Epidermal melanocyte (primary cell): ENCODE data around the gene DUSP7.
A peak's percentile ranks its signal among the peaks of the same experiment; 100 is the strongest.
"Not testable (repeated sequence)": the region's sequence is repeated elsewhere in the genome, so short reads cannot be mapped to it uniquely, and the experiment has no call there.

Experiments
- DNase-seq: peaks from one replicate; pipeline ENCODE4 v3.0.0; 2011; ENCODE audit warnings: low spot score; ENCODE audit not compliant: insufficient read length

Gene DUSP7

DNA sequence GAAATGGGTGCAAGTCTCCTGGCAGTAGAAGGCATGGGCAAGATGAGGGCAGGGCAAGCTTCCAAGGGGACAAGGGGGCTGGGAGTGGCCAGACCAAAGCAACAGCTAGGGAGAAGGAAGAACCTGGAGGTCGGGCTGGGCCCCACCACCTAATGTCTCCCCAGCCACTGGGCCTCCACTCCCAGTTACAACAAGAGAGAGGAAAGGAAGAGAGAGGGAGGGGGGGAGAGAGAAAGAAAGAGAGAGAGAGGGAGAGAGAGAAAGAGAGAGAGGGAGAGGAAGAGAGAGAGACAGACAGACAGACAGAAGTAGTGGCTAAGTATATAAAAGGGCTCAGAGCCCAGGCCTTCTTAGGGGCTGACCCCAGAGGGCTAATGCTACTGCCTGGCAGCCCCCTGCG, 6.9 kb downstream of the DUSP7 start:
- DNase-seq = no peak

DNA sequence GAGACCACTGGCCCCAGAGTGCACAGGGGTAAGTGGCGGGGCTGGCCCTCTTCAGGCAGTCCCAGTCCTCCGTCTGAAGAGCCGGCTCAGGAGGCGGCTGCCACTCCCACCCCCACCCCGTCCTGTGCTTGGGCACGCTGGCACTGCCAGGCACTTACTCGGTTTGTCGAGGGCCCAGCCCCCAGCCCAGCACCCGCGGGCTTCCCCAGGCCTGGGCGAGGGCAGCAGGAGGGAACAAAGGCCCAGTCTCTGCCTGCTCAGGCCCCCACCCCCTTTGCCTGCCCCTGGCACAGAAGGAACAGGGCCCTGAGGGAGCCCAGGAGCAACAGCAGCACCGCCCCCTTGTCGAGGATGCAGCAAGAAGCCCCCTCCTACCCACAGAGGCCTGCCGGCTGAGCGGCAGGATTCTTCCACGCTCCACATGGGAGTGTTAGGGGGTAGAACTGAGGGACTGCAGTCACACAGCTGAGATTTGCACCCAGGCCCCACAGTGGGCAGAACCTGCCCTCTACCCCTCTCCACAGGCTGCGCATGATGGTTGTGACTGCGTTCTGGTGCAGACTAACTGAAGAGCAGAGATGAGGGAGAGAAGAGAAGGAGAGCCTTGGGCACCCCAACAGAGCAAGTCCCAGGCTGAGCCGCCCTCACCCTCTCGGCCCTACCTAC, 8.9 kb downstream of the DUSP7 start:
- DNase-seq = no peak

DNA sequence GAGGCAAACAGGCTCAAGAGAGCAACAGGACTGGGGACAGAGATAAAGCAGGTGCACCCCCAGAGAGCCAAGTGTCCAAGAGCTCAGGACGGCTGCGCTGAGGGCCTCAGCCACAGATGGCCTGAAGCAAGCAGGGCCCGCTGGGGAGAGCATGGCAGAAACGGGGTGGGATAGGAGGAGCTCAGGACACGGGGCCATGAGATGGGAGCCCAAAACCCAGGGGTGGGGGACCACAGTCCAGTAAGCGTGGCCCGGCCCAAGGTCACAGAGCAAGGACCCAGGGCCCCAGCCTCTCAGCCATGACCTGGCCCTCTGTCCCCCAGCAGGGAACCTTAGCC, 9.5 kb downstream of the DUSP7 start:
- no peak for DNase-seq

DNA sequence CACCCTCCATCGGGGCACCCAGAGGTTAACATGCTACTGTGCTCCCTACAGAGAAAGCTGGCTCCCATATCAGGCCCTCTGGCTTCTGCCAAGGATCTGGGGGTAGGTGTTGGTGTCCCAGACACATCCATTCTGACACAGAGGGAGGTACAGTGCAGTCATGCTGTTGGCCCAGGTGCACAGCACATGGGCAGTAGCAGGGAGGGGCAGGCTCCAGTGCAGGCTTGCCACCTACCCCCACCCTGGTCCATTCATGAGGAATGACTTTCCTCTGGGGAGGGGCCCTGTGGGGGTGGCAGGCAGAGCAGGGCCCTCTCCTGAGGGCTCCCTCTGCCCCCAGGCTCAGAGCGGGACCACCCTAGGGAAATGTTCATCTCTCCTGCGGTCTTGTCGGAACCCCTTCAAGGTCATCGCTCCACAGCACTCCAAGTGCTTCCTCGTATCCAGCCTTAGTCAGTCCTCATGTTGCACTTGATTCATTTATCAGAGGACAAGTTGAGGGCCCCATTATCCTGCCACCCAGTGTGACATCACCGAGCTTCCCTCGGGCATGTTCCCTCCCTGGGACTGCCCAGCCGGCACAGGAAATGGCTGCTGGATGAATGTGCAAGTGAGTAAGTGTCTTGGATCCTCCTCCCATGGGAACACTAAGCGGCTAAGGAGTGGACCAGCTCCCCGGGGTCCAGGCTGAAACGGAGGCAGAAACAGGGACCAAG, 10.0 kb downstream of the DUSP7 start:
- peak; percentile 89 for DNase-seq

DNA sequence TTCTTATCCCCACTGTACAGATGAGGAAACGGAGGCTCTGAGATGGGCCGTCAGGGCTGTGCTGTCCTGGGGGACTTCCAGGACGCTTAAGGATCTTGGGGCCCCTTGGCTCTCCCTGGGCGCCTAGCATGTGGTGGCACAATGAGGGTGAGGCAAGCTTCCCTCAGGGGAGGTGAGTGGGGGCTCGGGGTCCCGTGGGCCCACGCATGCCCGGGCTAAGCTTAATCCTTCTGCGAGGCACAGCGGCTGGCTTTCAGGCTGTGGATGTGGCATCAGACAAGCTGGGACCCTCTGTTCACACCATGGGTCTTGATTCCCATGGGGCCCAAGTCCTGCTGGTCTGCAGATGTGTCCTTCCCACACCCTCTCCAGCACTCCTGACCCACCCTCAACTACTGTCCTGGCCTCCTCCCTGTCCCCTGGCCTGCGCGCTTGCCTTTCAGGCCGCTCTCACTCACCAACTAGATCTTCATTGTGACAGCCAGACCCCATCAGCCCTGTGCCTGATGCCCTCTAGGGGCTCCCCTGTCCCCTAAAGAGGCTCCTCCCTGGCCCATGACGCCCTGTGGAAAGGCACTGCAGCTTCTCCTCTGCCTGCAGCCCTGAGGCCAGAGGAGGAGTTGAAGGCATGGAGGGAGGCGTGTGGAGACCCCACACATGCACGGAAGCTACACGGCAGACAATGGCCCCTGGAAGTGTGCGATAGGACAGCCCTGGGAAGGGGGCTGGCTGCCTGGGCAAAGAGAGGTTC, 11.3 kb downstream of the DUSP7 start:
- no peak for DNase-seq

DNA sequence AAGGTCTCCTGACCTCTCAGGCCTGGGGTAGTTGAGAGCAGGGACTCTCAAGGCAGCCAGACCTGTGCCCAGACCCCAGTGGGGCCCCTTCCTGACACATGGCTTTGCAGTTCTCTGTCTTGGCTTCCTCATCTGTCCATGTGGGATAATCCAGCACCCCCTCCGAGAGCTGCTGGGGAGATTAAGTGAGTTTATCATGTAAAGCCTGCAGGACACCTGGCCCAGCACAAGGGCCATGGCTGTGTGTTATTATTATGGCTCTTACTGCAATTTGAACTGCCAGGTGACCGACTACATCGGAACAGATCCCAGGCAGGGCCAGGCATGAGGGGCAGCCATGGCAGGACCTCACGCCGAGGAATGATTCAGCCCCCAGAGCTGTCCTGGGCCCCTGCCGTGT, 12.6 kb downstream of the DUSP7 start:
- no peak for DNase-seq

DNA sequence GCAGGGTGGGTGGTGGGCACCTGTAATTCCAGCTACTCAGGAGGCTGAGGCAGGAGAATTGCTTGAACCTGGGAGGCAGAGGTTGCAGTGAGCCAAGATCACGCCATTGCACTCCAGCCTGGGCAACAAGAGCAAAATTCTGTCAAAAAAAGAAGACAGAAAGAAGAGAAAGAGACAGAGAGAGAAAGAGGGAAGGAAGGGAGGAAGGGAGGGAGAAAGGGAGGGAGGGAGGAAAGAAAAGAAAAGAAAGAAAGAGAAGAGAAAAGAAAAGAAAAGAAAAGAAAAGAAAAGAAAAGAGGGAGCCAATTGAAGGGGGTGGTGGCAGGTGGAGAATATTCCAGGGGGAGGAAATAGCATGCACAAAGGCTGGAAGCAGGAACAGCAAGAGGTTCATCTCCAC, 13.3 kb downstream of the DUSP7 start:
- DNase-seq = not testable (repeated sequence)

DNA sequence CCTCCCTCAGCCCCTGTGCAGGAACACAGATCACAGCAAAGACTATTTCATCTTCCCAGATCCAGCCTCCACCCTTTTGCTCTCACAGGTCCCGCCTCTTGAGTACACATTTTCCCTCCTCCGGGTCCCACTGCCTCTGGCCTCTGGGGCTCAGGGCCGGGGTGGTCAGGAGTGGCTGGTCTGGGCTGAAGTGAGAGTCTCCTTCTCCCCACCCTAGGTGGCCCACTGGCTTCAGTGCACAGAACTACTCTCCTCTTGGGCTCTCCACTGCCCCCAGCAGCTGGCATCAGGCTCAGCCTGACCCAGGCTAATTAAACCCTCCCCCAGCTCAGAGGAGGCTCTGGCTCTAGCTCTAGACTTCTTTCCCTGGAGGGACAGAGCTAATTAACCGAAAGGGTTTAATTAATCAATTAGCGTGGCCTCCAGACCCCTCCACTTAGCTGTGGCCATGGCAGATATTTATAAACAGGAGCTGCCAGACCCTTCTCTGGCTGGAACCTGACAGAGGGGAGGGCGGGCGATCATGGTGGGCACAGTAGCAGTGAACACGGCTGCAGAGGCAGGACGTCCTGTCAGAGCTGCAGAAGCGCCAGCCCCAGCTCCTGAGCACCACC, 15.1 kb downstream of the DUSP7 start:
- no peak for DNase-seq

DNA sequence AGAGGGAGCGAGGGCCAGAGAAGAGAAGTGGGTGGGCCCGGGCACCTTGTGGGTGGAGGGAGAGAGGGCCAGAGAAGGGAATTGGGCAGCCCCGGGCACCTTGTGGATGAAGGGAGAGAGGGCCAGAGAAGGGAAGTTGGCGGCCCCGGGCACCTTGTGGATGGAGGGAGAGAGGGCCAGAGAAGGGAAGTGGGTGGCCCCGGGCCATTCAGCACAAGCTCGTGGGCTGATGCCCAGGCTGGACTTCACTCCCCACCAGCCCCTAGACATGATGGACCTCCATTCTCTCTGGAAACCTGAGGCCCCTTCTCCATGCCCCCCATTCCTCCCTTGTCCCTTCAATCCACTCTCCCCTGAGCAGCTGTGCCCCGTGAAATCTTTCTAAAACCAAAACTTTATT, 15.8 kb downstream of the DUSP7 start:
- DNase-seq = no peak

DNA sequence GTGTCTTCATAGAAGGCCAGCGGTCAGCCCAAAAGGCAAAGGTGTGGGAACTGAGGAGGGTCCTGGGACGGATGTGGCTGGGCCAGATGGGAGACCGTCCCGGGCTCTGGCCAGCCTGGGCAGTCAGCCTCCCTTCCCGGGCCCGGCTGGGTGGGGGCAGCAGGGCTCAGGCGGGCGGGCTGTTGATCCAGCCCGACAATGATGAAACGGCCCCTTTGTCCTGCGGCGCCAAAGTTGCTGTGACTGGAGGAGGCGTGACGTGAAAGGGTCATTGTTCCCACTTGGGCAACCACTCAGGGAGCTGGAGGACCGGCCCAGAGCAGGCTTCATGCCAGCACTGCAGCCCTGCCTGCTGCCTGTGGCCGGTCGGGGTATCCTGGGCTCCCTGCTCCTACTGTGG, 16.5 kb downstream of the DUSP7 start:
- peak; percentile 91 for DNase-seq

DNA sequence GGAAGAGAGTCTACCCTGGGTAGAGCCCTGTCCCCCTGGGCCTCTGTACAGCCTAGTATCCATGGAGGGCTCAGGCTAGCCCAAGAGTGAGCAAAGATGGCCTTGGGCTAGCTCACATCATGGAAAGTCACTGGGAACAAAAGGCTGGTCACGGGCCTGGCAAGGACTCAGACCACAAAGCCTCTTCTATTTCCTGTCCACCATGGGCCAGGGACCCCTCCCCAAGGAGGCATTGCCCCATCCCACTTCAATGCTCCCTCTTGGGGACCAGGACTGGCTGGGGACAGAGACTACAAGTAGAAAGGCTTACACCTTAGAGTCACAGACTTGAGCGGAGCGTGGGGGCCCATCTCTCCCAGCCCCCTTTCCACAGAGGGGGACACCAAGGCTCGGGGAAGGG, 16.9 kb downstream of the DUSP7 start:
- no peak for DNase-seq

DNA sequence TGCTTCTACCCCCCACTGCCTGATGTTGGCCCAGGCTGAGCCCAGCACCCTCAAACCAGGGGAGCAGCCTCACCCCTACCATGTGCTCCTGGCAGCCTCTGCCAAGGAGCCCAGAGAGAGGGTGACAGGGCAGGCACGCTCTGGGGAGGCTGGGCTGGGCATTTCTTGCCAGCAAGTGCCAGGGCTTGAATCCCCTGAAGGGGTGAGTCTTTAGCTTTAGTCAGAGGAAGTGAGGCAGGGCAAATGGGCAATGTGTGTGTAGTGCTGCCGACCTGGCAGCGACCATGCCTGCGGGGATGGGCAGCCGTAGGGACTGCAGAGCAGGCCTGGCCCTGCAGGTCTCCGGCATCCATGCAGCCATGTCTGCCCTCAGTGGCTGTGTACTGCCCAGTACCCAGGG, 18.1 kb downstream of the DUSP7 start:
- DNase-seq = no peak

DNA sequence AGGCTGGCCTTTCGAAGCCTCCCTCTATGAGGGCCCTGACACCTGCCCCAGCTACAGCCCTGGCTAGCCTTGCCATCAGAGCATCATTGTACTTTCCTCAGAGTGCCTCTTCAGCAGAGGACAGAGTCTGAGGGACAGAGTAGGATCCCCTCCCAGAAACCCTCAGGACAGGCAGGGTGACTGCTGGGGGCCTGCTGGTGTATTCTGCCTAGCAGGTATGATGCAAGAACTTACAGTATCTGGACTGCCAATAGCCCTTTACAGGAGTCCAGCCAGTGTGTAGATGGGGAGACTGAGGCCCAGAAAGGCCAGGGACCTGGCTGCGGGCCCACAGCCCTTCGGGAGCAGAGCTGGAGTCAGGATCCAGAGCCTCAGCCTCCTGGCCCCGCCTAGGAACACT, 19.1 kb downstream of the DUSP7 start:
- DNase-seq = no peak

DNA sequence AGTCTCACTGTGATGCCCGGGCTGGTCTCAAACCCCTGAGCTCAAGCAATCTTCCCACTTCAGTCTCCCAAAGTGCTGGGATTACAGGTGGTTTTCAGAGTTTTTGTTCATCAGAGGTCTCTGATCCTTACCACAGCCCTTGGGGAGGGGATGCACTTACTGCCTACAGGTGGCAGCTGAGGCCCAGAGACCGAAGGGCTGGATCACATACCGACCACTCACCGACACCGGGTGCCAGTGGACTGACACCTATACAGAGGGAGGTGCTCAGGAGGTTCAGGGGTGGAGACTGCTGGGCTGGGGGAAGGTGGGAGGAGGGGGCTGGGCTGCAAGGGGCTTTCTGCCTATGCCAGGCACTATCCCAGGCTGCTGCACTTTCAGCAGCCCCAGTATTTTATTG, 19.5 kb downstream of the DUSP7 start:
- no peak for DNase-seq

DNA sequence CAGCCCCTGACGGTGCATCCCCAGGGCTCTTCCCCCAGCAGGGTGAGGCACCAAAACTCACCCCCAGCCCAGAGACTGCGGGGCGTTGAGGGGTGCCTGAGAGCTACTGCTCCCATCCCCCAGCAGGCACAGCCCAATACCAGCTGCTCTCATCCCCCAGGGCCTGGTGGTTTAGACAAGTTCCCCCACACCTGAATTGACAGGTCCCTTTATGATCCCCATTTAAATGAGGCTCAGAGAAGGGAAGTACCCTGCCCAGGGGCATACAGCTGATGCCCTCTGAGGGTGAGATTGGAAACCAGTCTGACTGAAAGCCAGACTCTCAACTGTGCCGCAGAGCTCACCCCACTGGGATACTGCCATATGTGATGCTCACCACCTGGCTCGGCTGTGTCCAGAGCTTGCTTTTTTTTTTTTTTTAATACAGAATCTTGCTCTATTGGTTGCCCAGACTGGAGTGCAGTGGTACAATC, 20.1 kb downstream of the DUSP7 start:
- no peak for DNase-seq

DNA sequence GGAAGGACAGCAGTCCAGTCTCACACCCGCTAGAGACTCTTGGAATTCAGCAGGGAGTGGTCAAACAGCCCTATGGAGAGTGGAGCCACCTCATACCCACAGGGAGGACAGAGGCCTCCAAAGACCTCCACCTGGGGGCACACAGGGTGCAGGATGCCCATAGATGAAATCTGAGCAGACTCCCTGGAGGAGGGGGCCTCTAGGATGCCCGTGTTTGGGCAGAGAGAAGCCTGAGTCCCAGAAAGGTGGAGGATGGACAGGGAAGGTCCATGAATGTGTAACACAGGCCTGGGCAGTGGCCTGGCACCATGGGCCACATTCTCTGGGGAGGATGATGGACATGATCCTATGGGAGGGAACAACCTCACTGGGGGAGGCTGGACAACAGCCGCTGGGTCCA, 21.7 kb downstream of the DUSP7 start:
- no peak for DNase-seq

DNA sequence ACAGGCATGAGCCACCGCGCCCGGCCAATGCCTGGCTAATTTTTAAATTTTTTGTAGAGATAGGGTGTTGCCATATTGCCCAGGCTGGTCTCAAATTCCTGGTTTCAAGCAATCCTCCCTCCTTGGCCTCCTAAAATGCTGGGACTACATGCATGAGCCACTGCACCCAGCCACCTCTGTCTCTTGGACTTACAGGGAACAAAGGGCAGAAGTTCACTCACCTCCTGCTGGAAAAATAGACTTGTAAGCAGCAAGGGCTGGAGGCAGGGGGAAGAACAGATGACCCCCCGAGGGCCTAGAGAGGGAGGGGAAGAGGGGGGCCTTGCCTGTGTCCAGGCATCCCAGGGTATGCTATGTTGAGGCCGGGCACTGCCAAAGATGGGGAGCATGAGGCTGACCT, 22.2 kb downstream of the DUSP7 start:
- DNase-seq = no peak

DNA sequence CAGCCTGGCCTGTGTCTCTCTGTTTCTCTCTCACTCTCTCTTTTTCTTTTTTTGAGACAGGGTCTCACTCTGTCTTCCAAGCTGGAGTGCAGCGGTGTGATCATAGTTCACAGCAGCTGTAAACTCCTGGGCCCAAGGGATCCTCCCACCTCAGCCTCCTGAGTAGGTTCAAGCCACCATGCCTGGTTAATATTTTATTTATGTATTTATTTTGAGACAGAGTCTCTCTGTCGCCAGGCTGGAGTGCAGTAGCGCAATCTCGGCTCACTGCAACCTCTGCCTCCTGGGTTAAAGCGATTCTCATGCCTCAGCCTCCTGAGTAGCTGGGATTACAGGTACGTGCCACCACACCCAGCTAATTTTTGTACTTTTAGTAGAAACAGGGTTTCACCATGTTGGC, 22.6 kb downstream of the DUSP7 start:
- DNase-seq = not testable (repeated sequence)

DNA sequence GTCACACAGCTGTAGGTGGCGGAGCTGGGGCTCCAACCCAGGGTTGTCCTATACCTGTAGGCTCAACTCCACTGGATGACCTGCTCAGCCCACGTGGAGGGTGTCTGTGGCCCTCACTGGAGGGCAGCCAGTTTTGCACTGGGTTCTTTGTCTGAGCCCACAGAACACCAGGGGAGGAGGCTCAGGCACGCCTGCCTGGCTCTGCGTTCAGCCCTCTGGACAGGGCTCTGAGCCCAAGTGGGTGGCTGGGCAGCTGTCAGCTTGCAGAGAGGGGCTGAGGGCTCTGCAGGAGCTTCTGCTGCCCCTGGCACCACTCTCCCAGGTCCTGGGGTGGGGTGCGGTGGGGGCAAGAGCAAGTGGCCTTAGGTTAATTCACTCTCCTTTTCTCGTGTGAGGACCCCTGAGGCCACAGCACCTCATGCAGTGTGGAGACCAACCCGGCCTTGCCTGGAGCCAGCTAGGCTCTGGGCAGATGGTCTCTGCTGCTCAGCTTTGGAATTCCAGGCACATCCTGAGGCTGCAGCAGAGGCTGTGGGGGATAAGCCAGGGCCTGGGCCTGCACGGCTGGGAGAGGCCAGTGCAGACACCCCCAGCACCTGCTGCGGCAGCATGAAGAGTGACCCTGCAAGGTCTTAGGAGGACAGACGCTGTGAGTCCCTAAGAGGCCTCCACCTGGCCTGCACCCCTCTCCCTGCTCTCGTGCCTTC, 23.5 kb downstream of the DUSP7 start:
- no peak for DNase-seq

DNA sequence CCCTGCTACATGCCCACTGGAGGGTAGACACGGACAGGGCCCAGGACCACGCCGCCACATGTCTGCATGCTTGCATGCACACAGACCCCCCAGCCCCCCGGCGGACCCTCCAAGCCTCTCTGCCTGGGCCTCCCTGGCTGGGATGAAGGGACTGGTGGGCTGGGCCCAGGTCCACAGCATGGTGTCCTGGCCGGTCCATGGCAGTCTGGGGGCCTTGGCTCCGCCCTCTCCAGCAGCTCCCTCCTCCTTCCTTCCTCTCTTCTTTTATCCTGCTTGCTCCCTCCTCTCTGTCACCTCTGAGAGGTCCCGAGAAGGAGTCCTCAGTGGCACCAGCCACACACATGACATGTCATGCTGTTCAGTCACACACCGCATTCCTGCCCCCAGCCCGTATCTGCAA, 24.5 kb downstream of the DUSP7 start:
- no peak for DNase-seq

DNA sequence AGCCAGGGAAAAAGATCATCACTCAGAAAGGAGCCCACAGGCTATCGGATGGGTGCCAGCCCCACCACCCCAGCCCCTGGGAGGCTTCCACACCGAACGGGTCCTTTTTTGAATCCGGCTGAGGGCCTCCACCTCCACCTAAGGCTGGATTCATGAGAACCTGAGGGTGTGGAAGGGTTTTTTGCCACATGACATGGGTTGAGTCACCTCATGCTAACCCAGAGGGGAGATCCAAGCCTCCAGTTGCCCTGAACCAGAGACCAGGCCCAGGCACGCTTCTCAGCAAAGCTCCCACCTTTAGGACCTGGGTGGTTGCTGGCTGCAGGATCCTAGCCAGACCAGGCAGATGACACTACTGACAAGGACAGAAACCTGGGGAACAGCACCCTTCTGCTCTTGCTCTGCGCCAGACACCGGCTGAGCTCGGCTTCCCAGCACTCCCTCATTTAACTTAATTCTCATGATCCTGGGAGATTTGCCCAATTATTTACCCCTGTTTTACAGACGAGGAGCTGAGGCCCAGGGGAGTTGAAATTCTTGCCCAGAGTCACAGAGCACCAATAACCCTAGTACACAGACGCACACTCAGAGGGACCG, 25.6 kb downstream of the DUSP7 start:
- no peak for DNase-seq
